Caco-2 (cell line): ENCODE results near the gene IFI30. TPM values are rescaled to one million over a fixed set of nuclear protein-coding genes. Genes with fewer than 3 reads are reported as not detected.

ENCODE experiments used
- BruUV-seq: library from RNA; stranded (reverse); fragments of 400-500 nt; replicated peaks from 2 replicates; lab custom pipeline; 2021; lab: Mats Ljungman, UMichigan
- CTCF ChIA-PET: fragments of 300-600 bp; sonication (Branson Sonifier 250); formaldehyde crosslinking; loops from one replicate; lab custom pipeline; 2022; ENCODE audit warnings: antibody characterized with exemption; lab: Charles Lee
- POLR2A ChIA-PET: fragments of 300-600 bp; sonication (Branson Sonifier 250); formaldehyde crosslinking; loops from one replicate; lab custom pipeline; 2022; ENCODE audit warnings: antibody characterized with exemption; lab: Charles Lee
- DNase-seq, 2 experiments: peaks; one replicate each; pipeline versions ENCODE4 v3.0.0 to v3.0.0-alpha.2; 2020 to 2022
- H3K27me3 ChIP-seq: replicated peaks from 2 replicates; pipeline ENCODE4 v1.6.0; 2011; ENCODE audit warnings: low read length; ENCODE audit not compliant: control insufficient read depth, insufficient read depth
- H3K36me3 ChIP-seq: 2 replicates; pipeline ENCODE4 v1.5.1; 2011; ENCODE audit warnings: low read length; ENCODE audit not compliant: control insufficient read depth, insufficient read depth
- H3K4me1 ChIP-seq: fragments of 250-450 bp; sonication (Bioruptor Pico); 2 replicates; pipeline ENCODE4 v1.5.1; 2020; ENCODE audit warnings: mild to moderate bottlenecking
- H3K4me3 ChIP-seq: 2 replicates; pipeline ENCODE4 v1.5.1; 2011; ENCODE audit warnings: low read depth, mild to moderate bottlenecking, control low read depth, low read length
- H3K9me3 ChIP-seq: fragments of 250-450 bp; sonication (Bioruptor Pico); 2 replicates; pipeline ENCODE4 v1.5.1; 2020; ENCODE audit warnings: mild to moderate bottlenecking, moderate library complexity
- H3K27ac Mint-ChIP-seq: one replicate; pipeline ENCODE4 v1.8.0; 2022; ENCODE audit warnings: mixed read lengths; ENCODE audit not compliant: unreplicated experiment
- H3K27me3 Mint-ChIP-seq: one replicate; pipeline ENCODE4 v1.8.0; 2022; ENCODE audit warnings: mixed read lengths; ENCODE audit not compliant: insufficient read depth, unreplicated experiment
- H3K36me3 Mint-ChIP-seq: one replicate; pipeline ENCODE4 v1.8.0; 2022; ENCODE audit warnings: mild to moderate bottlenecking, mixed read lengths; ENCODE audit not compliant: insufficient read depth, unreplicated experiment
- H3K4me1 Mint-ChIP-seq: one replicate; pipeline ENCODE4 v1.8.0; 2022; ENCODE audit warnings: low read depth, mixed read lengths; ENCODE audit not compliant: unreplicated experiment
- H3K4me3 Mint-ChIP-seq: one replicate; pipeline ENCODE4 v1.8.0; 2022; ENCODE audit warnings: mild to moderate bottlenecking, moderate library complexity, mixed read lengths; ENCODE audit not compliant: unreplicated experiment
- H3K9me3 Mint-ChIP-seq: one replicate; pipeline ENCODE4 v1.8.0; 2022; ENCODE audit warnings: mixed read lengths; ENCODE audit not compliant: unreplicated experiment
- intact Hi-C: fragments of 100-400 bp; cut with micrococcal nuclease; formaldehyde crosslinking; loops from one replicate; pipeline ENCODE4 v1.10.0; 2022; ENCODE audit not compliant: unreplicated experiment
- total RNA-seq: library from RNA; stranded (reverse); gene quantifications from 2 replicates; pipeline ENCODE4 v1.2.3, GENCODE V29; 2022
- TF ChIP-seq, protein P1 (sequence below), 2 experiments: fragments of 200-600 bp in 1 of 2; IDR thresholded peaks; 1 replicate in 1 of 2; 2 replicates in 1 of 2; pipeline versions ENCODE4 v1.5.1 to v1.8.0; 2011 to 2022; ENCODE audit warnings: antibody characterized with exemption in 1 of 2, control low read depth in 1 of 2, inconsistent platforms in 1 of 2, low read depth in 1 of 2, low read length in 1 of 2, mild to moderate bottlenecking in 1 of 2, moderate library complexity in 1 of 2; ENCODE audit not compliant: insufficient read depth in 1 of 2, severe bottlenecking in 1 of 2, unreplicated experiment in 1 of 2

The IFI30 gene
- total RNA-seq, 1 experiment from 2014 or later: 39.6 TPM

GRCh38 chr19:18137657-18138339 is 35.8 kb upstream of the IFI30 start:
- Histone ChIP-seq H3K9me3 (no peaks in the 10 kb centered on the region), H3K4me1 (peaks cover 6% of the 10 kb centered on the region), H3K4me3 (no peak overlapping the region), H3K36me3 (no peaks in the 10 kb centered on the region; the same call in none of the 2 replicates), H3K27me3 (no peaks in the 10 kb centered on the region)
- intact Hi-C loops: loop anchor here (2.0 kb wide), 1 partner anchor 15 kb away; the partner anchor contains the start of gene PIK3R2
- Mint-ChIP-seq H3K27ac (no peak overlapping the region), H3K36me3 (peaks cover 22% of the 10 kb centered on the region), H3K4me1 (peaks cover 13% of the 10 kb centered on the region), H3K9me3 (no peaks in the 10 kb centered on the region), H3K4me3 (no peak overlapping the region), H3K27me3 (no peaks in the 10 kb centered on the region)
- ChIA-PET POLR2A (no interaction called here), CTCF (no interaction called here)
- BruUV-seq: no TSS peak
- TF ChIP-seq, protein P1, sequence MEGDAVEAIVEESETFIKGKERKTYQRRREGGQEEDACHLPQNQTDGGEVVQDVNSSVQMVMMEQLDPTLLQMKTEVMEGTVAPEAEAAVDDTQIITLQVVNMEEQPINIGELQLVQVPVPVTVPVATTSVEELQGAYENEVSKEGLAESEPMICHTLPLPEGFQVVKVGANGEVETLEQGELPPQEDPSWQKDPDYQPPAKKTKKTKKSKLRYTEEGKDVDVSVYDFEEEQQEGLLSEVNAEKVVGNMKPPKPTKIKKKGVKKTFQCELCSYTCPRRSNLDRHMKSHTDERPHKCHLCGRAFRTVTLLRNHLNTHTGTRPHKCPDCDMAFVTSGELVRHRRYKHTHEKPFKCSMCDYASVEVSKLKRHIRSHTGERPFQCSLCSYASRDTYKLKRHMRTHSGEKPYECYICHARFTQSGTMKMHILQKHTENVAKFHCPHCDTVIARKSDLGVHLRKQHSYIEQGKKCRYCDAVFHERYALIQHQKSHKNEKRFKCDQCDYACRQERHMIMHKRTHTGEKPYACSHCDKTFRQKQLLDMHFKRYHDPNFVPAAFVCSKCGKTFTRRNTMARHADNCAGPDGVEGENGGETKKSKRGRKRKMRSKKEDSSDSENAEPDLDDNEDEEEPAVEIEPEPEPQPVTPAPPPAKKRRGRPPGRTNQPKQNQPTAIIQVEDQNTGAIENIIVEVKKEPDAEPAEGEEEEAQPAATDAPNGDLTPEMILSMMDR (IDR thresholded peaks at IDR 0.05; ENCODE audit: insufficient read depth in 1 of 2, low read depth in 1 of 2, low read length in 1 of 2, severe bottlenecking in 1 of 2, unreplicated experiment in 1 of 2): no peak
- no peak for DNase-seq

GRCh38 chr19:18140473-18140872 is 33.1 kb upstream of the IFI30 start:
- BruUV-seq: no TSS peak
- H3K36me3 Mint-ChIP-seq: peaks cover 27% of the 10 kb centered on the region
- TF ChIP-seq, protein P1 (IDR thresholded peaks at IDR 0.05; ENCODE audit: insufficient read depth in 1 of 2, low read depth in 1 of 2, low read length in 1 of 2, severe bottlenecking in 1 of 2, unreplicated experiment in 1 of 2): no peak
- Histone ChIP-seq H3K4me1 (peaks cover 3% of the 10 kb centered on the region), H3K9me3 (no peaks in the 10 kb centered on the region), H3K4me3 (no peak overlapping the region), H3K27me3 (no peaks in the 10 kb centered on the region), H3K36me3 (peaks cover 3% of the 10 kb centered on the region)
- H3K9me3 Mint-ChIP-seq: no peaks in the 10 kb centered on the region
- ChIA-PET POLR2A (no interaction called here), CTCF (no interaction called here)
- intact Hi-C loops: no loop called here
- no peaks in the 10 kb centered on the region for H3K27me3 Mint-ChIP-seq
- DNase-seq: no peak
- H3K4me3 Mint-ChIP-seq: no peak overlapping the region
- peaks cover 9% of the 10 kb centered on the region for H3K4me1 Mint-ChIP-seq
- H3K27ac Mint-ChIP-seq: no peak overlapping the region

- intact Hi-C loops: no loop called here
- Histone ChIP-seq H3K36me3 (peaks cover 6% of the 10 kb centered on the region), H3K27me3 (no peaks in the 10 kb centered on the region), H3K4me3 (no peak overlapping the region), H3K9me3 (no peaks in the 10 kb centered on the region), H3K4me1 (no peaks in the 10 kb centered on the region; the same call in 1 of the 2 replicates)
- Mint-ChIP-seq H3K4me3 (no peak overlapping the region), H3K36me3 (peaks cover 27% of the 10 kb centered on the region), H3K4me1 (peaks cover 4% of the 10 kb centered on the region), H3K27ac (no peak overlapping the region), H3K27me3 (no peaks in the 10 kb centered on the region), H3K9me3 (no peaks in the 10 kb centered on the region)
- TF ChIP-seq, protein P1 (IDR thresholded peaks at IDR 0.05; ENCODE audit: insufficient read depth in 1 of 2, low read depth in 1 of 2, low read length in 1 of 2, severe bottlenecking in 1 of 2, unreplicated experiment in 1 of 2): no peak
- no peak for DNase-seq
- CTCF ChIA-PET: no interaction called here
- no TSS peak for BruUV-seq
- POLR2A ChIA-PET: no interaction called here
Observed at GRCh38 chr19:18141031-18141430, 32.6 kb upstream of the IFI30 start.
